Measurements from ENCODE around the gene TOPBP1. TPM values are rescaled to one million over a fixed set of nuclear protein-coding genes. Genes with fewer than 3 reads are reported as not detected.

TOPBP1 gene
- total and polyA plus RNA-seq, 2 of the 4 experiments (the other 2 are of a cell fraction): 19.5 to 50.5 TPM

DNA sequence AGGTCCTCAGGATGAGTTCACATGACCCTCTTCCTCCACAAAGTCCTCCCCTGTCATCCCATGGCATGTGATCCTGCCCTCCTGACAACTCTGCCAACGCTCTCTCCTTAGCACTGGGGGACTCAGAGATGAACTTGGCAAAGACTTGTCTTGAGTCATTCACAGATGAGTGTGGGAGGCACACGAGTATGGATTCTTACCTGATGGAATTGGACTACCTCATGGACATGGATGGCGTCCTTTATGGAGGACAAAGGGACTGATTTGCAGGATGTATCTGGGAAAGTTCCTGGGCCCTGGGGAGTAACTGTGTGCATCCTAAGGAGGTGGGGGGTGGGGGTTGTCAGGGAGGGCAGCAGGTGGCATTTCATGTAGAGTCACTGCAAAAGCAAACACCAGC lies 38.2 kb upstream of the TOPBP1 start:
- Histone ChIP-seq H4K8ac (ENCODE audit: low read depth in 2 of 2, low read length in 2 of 2) (no peak overlapping the region), H3K4me2 (ENCODE audit: low read depth, low read length) (no peak overlapping the region), H4K5ac (ENCODE audit: low read depth, low read length) (no peak overlapping the region), H2BK120ac (ENCODE audit: low read depth, low read length) (no peak overlapping the region), H3K14ac (replicated peaks; ENCODE audit: low read depth, low read length) (no peak overlapping the region), H3K9me3 (ENCODE audit: control insufficient read depth, insufficient read depth, low read length) (no peaks in the 10 kb centered on the region), H2BK15ac (ENCODE audit: low read depth, low read length) (no peak overlapping the region), H3K79me1 (ENCODE audit: low read depth in 1 of 2, low read length in 2 of 2) (no peaks in the 10 kb centered on the region), H3K9ac (ENCODE audit: low read depth, low read length) (no peak overlapping the region), H2BK5ac (ENCODE audit: low read depth, low read length, poor library complexity, severe bottlenecking) (no peak overlapping the region), H3K4ac (ENCODE audit: low read depth, low read length) (no peak overlapping the region), H3K27ac (ENCODE audit: insufficient read depth, low read length) (no peak overlapping the region), H3K18ac (ENCODE audit: low read depth, low read length) (no peak overlapping the region), H3K4me3 (ENCODE audit: insufficient read depth, low read depth, low read length) (no peak overlapping the region), H4K20me1 (ENCODE audit: insufficient read depth, low read length) (no peaks in the 10 kb centered on the region), H4K91ac (ENCODE audit: insufficient read depth, low read depth, low read length) (no peak overlapping the region), H3K9me1 (ENCODE audit: insufficient read depth, low read length) (no peaks in the 10 kb centered on the region), H3K56ac (ENCODE audit: extremely low read depth, insufficient read depth, low read length) (no peak overlapping the region), H2BK20ac (ENCODE audit: low read depth, low read length) (no peak overlapping the region), H2AK5ac (ENCODE audit: low read depth, low read length) (no peak overlapping the region), H3K27me3 (ENCODE audit: control insufficient read depth, insufficient read depth, low read length) (peaks cover 8% of the 10 kb centered on the region), H2AK9ac (replicated peaks; ENCODE audit: low read depth, low read length, poor library complexity) (no peak overlapping the region), H2AFZ (replicated peaks; ENCODE audit: low read length, poor library complexity) (no peak overlapping the region), H3K36me3 (ENCODE audit: control insufficient read depth, insufficient read depth, low read length) (no peaks in the 10 kb centered on the region), H3K4me1 (ENCODE audit: control insufficient read depth, insufficient read depth, low read length) (no peaks in the 10 kb centered on the region), H3K23ac (ENCODE audit: low read depth, low read length) (no peak overlapping the region)
- DNase-seq: no peak
- ChIA-PET POLR2A (ENCODE audit: unreplicated experiment) (no interaction called here), CTCF (no interaction called here)
- in situ Hi-C loops (cut with MboI; ENCODE audit: low sequenced_read_pairs) (no loop called here), dilution Hi-C loops (cut with HindIII; ENCODE audit: low sequenced_read_pairs, unreplicated experiment) (no loop called here), intact Hi-C loops (cut with micrococcal nuclease) (no loop called here)
- ATAC-seq (ENCODE audit: low read depth): no peak
- WGBS, 2 experiments (ENCODE audit: extremely low coverage in 2 of 2, insufficient read length in 1 of 2): 20% methylated on average over 1 of the region's 3 CpGs; no CpG with 5 or more reads in 1 of the 2 experiments
- BruUV-seq (replicated peaks): no TSS peak
- TF ChIP-seq ELK1 (IDR thresholded peaks at IDR 0.05; ENCODE audit: borderline replicate concordance, low read depth, low read length): no peak
- TF ChIP-seq CEBPB (IDR thresholded peaks at IDR 0.05; ENCODE audit: low read depth, low read length): no peak
- TF ChIP-seq RCOR1 (IDR thresholded peaks at IDR 0.05; ENCODE audit: insufficient replicate concordance, low read length): no peak
- TF ChIP-seq SMC3 (IDR thresholded peaks at IDR 0.05; ENCODE audit: low read depth, low read length): no peak
- no peak for TF ChIP-seq RFX5 (IDR thresholded peaks at IDR 0.05; ENCODE audit: low read depth, low read length)
- no peak for TF ChIP-seq MXI1 (IDR thresholded peaks at IDR 0.05; ENCODE audit: borderline replicate concordance, low read depth, low read length)
- TF ChIP-seq RAD21 (IDR thresholded peaks at IDR 0.05; ENCODE audit: low read length): no peak
- TF ChIP-seq NFE2L2 (IDR thresholded peaks at IDR 0.05; ENCODE audit: low read depth, low read length): no peak
- TF ChIP-seq MAZ (IDR thresholded peaks at IDR 0.05; ENCODE audit: borderline replicate concordance, low read depth, low read length): no peak
- no peak for TF ChIP-seq POLR2A (IDR thresholded peaks at IDR 0.05; ENCODE audit: low read depth, low read length)
